NCI-H774 (cell line): ENCODE results near the gene BEST1.

Source experiments
- DNase-seq: peaks from one replicate; lab custom pipeline; 2025; lab: John Stamatoyannopoulos, UW

The BEST1 gene

DNA sequence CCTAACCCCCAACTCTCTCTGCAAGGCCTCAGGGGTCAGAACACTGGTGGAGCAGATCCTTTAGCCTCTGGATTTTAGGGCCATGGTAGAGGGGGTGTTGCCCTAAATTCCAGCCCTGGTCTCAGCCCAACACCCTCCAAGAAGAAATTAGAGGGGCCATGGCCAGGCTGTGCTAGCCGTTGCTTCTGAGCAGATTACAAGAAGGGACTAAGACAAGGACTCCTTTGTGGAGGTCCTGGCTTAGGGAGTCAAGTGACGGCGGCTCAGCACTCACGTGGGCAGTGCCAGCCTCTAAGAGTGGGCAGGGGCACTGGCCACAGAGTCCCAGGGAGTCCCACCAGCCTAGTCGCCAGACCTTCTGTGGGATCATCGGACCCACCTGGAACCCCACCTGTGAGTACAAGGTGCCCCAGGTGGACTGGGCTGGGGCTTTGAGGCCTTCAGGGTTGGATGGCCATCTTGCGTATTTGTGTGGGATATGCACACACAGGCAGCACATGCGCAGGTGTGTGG lies at the start of gene BEST1:
BEST1 (plus strand) TSS at position 317 of the 513 bp plus-strand sequence. CDS start 1,456 bp downstream, outside the sequence.
- no peak for DNase-seq

DNA sequence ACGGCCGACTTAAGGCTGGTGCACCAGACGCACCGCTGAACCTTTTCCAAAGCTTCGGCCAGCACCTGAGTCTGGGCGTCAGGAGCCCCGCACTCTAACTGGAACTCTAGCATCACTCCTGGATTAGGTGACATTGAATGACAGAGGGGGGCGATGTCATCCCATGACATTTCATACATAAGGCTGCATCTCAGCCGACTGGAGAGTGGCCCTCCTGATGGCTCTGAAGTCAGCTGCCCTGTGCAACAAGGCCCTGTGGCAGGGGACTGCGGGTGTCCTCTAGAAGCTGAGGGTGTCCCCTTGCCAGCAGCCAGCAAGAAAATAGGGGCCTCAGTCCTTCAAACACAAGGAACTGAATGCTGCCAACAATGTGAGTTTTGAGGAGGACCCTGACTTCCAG lies 48.8 kb upstream of the BEST1 start:
- DNase-seq, result no peak

DNA sequence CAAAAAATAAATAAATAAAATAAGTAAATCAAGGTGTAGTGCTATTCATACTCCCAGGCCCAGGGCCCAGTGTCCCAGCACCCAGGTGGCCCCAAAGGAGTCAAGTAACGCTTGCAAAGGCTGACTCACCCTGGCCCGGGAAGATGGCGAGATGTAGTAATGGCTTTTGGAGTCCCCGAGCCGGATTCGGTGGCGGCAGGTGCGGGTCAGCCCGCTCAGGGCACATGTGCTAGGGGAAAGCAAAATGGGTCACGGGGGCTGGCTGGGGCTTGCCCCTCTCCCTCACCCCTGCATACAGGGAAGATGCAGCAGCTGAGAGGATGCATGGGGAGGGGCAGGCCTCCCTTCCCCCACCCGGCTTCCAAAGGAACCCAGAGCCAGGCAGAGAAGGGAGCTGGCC lies 47.8 kb upstream of the BEST1 start:
- DNase-seq, result no peak

DNA sequence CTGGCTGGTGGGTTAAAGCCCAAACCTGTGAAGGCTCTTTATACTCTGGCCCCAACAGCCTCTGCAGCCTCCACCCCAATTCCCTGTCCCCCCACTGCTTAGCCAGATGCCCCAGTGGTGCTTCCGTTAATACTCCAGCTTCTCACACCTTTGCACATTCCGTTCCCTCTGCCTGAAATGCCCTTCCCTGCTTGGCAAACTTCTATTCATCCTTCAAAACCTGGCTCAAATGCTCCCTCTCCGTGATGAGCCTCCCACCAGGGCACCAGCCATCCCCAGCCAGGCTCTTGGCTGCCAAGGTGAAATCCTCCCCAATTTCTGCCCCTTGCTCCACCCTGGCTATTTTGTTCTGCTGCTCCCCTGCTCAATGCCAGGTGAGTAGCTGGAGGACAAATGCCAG lies 46.3 kb upstream of the BEST1 start:
- no peak for DNase-seq

DNA sequence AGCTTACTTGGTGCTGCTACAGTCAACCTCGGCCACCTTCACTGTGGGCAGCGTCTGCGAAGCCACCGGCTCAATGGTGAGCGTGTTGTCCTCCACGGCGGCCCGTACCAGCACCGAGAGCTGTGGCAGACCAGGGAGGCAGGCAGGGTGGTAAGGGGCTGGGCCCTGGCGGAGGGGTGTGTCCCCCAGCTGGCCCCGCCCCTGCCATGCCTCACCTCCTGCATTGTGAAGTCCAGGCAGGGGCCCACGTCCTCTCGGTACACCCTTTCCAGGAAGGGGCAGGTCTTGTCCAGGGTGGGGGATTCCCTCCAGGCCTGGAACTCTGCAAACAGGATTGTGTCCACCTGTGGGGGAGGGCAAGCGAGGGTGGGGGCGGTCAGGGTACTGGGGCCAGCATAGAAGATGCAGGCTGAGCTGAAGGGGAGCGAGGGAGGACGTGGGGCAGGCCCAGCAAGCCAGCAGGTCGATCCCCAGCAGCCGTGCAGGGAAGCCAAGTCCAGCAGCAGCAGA lies 45.6 kb upstream of the BEST1 start:
- DNase-seq, result no peak

DNA sequence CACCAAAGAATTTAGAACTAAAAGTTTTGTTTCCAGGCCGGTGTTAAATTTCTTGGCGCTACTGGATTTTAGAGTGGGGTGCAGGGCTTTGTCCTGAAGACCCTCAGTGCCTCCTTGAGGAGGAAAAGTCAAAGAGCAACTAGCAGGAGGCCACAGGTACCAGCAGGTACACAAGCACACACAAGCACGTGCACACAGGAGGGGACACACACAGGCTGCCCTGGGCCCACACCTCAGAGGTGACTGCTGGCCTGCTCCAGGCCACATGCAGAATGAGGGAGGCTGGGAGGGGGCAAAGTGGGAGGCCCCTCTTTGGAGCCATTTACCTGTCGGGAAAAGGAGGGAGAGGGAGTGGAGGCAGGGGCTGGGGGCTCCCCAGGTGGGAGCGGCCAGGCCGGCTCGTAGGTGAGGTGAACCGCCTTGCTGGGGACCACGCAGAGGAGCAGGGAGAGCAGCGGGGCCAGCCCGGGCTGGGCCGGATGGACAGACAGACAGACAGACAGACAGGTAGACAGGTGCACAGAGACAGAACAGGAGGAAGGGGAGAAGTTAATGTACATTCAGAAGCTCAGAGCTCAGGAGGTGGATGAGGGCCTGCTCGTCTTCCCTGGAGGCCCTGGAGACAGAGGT lies 45.0 kb upstream of the BEST1 start:
- DNase-seq, result no peak

DNA sequence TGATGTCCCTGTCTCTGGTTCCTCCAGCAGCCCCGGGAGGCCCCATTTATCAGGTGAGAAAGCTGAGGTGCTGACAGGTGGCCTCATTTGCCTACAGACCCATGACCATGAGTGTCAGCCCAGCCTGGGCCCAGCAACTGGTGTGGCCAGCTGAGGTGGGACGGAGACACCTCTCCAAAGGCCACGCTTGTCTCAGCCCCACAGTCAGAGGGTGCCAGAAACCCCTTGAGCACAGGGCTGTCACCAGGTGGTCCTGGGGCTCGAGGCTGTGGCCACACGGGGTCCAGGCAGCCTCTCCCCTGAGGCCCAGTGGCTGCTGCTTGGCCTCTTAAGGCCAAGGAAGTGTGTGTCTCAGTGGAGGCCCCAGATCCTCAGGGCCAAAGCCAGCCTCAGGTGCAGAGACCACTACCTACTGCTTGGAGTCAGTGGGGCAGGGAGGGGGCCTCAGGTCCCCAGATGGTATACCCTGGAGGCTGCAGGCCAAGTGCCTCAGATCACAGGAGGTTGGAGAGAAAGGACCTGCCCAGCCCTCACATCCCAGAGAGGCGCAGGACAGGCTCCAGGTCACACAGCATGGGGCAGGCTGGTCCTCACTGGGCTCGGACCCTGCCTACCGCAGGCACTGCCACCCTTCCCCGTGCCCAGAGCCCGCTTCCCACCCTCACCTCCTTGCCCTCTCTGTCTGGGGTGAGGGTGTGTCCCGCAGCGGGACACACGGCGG lies 44.2 kb upstream of the BEST1 start:
- no peak for DNase-seq

DNA sequence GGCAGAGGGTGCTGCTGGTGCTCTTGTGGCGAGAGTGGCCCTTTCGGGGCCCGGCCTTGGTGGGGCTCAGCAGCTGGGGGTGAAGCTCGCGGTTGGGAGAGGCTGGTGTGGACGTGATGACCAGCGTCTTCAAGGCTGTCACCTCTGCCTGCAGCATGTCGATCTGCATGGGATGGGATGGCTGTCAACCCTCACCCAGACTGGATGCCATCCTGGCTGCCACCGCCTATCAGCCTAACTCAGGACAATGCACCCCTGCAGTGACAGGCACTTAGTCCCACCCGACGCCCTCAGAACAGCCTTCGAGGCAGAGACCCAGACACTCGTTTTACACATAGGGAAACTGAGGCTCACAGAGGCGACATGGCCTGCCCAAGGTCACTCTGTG lies 43.6 kb upstream of the BEST1 start:
- DNase-seq, result no peak

DNA sequence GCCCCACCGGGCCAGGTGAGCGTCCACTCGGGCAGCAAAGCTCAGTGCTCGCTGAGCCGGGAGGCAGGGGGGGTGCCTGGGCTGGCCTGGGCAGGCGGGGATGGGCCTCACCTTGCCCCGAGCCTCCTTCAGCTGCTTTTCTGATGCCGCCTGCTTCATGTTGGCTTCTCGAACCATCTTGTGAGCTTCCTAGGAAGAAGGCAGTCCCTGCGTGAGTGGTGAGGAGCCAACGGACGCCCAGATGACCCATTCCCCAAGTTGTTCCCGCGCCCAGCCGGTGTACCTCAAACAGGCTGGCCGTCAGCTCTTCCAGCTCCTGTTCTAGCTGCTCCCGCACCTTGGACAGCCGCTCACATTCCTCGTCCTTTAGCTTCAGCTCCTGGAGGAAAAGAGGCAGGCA lies 42.9 kb upstream of the BEST1 start:
- no peak for DNase-seq

DNA sequence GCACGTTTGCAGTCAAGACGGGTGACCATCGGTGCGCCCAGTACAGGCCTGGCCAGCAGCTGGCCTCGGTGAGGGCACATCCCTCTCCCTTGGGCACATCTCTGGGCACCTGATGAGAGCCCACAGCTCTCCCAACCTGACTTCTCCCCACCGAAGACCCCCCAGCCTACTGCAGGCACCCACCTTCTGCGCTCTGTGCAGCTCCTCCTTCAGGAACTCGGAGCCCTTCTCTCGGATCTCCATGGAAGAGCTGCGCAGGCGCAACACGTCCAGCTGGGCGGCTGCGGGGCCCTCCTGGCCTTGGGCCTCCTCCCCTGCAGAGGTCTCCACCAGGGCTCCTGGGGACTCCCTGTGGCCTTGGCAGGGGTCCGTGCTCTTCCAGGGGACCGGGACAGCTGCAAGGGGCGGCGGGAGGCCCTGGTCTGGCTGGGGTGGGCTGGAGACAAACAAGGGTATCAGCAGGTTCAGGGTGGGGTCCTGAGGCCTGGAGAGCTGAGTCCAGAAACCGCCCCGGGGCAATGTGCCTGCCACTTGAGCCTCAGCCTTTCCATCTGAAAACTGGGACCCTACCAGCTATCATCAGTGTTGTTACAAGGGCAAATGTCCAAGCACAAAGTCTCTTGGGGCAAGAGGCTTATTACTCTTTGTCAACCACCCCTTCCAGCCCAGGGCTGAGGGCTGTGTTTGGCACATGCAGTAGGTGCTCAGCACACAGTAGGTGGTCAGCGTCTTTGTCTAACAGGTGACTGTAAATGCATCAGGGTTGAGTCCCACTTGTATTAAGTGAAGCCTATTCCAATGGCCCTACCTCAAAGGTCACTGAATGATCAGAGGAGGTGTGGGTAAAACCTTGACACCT lies 42.1 kb upstream of the BEST1 start:
- DNase-seq, result no peak

DNA sequence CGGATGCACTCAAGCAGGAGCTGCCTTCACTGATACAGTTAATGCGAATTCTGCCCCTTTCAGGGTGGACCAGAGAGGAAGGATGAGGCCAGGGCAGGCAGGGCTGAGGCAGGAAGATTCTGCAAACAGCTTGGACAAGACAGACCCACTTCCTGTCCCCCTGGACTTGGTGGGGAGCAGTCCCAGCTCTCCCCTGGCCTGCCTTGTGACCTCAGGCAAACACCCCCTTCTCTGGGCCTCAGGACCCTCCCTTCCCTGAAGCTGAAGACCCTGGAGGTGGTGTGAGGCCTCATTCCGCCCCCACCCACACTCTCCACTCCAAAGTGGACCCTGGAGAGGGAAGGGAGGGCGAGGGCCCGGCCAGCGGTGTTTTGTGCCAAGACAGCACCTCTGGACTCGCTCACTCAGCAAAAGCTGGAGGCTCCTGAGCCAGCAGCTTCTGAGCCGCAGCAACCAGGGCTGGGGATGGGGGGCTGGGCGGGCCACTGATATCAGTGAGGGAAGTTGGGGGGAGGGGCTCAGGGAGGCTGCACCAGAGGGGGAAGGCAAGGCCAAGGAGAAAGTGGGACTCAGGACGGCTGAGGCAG lies 41.3 kb upstream of the BEST1 start:
- no peak for DNase-seq

DNA sequence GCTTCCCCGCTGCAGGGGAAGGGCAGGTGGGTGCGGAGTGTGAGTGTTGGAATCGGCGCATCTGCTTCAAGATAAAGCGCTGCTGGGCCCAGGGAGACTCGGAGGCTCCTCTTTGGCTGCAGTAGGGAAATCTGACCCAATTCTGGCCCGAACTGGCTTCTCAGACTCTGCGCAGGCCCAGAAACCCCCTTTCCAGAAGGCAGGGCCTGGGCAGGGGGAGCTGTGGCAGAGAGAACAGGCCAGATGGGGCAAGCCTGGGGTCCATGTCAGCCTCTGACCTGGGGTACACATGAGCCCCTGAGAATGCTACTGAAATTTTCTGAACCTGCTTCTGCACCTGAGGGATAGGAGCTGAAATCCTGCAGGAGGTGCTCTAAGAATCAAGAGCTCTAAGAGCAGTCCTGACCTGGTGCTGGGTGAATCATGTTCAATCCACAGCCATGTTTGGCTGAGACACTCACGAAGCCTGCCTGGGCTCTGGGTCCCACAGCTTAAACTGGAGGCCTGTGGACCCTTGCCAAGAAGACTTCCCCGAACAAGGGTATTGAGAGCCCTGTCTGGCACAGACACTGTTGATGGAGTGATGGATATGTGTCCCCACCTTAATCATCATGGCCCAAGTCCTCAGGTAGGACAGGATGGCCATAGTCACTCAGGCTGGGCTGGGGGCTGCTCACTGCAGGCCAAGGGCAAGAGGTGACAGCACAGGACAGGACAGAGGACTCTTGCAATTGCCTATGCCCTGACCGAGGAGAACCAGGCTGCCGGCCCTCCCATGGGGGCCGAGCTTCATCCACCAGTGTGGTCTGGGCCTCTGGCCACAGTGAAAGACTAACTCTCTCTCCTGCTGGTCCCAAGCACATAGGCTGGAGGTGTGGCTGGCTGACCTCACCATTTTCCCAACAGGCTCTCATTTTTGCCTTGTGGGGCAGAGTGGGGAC lies 39.7 kb upstream of the BEST1 start:
- no peak for DNase-seq

DNA sequence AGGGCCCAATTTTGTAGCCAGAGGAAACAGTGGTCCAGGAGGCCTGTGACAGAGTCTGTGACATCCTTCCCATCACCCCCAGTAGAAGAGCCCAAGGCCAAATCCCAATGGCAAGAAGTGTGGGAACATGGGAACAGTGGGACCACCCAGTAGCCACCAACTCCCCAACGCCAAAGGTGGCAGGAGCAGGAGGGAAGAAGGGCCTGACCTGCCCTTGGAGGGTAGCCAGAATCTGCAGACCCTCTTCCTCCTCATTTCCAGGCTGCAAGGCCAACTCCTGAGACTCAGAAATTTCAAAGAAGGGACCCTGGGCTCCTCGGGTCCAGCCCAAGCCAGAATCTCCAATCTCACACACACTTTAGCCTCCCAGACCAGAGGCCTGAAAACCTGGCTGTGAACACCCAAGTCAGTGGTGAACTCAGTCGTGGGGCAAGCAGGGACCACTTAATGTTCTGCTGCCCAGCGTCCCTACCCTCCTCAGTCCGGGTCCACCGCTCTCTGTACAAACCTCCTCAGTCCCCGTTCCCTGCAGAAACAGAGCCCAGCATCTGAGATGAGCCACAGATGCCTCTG lies 38.9 kb upstream of the BEST1 start:
- no peak for DNase-seq

DNA sequence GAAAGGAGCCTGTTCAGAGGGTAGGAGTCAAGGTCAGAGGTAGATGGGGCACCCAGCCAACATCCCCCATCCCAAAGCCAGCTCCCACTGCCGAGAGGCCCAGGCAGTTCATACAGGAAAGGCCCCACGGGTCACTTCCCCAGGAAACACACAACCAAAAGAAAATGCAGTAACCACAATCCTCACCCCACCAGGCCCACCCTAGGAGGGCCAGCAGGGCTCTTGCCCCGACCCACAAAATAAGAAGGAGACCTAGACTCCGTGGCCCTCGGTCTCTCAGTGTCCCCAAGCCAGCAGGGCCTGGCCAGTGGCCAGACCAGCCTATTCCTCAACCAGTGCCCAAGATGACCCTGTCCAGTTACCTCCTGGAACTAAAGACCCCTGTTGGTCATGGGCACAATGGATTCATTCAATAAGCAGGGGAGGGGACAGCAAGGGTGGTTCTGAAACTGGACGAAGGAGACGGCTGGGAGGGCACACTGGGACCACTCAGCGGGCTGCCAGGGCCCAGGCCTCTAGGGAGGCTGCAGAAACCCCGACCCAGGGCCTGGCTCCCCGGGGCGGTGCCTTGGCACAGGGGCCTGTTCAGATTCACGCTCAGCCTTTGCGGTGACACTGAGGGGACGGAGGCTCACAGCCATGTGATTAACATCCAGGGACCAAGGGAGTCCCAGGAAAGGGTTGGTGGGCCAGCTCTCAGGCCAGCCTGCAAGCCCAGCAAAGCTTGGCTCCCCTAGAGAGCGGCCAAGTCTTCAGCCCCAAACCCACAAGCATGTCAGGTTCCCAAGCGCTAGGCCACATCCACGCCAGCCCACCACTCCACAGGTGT lies 38.2 kb upstream of the BEST1 start:
- DNase-seq, result no peak

DNA sequence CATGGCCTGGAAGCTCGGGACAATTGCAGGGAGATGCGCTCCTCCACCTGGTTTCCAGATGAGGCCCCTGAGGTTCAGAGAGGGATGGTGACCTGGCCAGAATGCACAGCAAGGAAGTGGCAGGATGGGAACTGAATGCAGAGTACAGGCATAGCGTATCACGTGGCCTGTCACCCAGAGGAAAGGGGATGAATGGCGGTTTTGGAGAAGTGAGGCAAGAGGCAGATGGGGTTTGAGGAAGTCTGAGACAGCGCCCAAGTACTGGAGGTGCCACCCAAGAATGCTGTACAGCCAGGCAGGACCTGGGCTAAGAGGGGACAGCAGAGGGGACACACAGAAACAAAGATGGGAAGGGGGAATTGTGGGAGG lies 37.6 kb upstream of the BEST1 start:
- no peak for DNase-seq

DNA sequence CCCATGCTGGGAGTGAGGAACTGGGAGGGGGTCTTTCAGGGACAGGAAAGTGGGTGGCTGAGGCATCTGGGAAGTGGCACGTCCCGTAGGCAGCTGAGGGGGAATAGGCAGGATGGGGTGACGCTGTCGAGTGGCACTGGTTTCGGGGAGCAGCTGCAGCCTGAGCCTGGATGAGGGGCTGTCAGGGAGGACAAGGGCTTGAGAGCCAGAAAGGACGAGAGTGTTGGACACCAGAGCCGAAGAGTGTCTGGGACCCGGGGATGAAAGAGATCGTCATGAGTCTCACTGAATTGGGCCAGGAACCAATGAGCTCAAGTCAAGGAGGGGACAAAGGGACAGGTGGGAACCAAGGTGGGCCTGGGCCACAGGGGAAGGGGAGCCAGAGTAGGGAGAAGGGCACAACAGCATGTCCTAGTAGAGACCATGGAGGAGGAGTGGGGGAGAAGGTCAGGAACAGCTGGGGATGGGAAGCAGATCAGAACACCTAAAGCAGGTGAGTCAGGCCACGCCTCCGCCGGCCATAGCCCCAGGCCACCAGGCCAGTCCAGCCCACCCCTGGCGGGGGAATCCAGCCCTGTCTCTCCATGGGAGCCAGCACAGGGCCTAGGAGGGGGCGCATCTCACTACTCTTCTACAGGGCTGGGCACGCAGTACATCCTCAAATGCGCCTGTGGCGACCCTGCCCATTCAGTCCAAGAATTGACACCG lies 37.0 kb upstream of the BEST1 start:
- no peak for DNase-seq

DNA sequence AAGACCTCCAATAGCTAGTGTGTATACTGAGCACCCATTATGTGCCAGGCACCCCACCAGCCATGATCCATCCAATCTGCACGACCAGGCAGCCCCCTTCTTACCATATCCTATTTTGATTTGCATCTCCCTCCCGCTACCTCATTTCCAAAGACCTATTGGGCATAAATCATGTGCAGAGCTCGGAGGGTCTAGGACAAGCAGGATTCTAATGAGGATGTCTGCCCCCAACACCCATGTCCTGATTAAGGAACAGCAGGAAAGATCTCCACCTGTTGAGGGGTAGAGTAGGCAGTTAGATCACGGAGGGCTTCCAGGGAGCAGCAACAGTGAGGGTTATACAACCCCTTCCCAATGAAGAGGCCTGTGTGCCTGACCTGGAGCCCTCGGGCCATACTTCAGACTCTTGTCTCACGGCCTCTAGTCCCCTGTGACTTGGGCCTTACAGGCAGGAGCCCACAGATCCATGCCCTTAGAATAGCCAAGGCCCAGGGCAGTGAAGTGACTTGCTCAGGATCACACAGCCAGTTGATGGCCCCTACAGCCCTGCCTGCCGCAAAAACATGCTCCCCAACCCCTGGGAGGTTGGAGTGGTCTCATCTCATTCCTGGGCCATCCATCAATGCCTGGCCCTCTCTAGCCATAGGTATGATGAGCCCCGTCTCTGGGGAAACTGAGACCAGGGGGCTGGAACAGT lies 36.3 kb upstream of the BEST1 start:
- no peak for DNase-seq

DNA sequence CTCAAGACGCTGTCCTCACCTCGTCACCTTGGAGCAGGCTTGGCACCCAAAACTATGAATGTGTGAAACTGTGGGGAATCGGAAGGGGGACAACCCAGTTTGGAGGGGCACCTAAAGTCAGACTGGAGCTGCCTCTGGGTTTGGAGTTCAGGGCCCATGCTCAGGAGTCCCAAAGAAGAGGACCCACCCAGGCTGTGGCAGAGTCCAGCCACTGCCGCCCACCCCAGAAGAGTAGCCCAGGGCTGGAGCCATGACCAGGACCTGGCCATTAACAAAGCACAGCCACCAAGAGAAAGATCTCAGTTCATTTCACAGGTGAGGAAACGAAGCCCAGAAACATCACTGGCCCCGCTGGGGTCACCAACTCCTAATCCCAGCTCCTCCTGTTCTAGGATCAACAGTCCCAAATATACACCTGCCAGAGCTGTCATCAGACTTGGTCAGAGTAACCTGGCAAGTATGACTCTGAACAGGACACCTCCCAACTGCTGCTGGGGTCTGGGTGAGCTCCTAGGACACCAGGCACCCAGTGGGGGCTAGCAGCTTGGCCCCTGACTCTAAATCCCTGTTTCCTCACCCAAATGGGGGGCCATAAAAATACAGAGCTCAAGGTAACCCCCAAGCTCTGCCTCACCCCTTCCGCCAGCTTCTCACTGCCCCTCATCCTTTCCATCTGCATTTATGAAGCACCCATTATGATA lies 35.5 kb upstream of the BEST1 start:
- DNase-seq, result no peak
